ENCODE measurements around the gene UGT1A5. TPM values are rescaled to one million over a fixed set of nuclear protein-coding genes. Genes with fewer than 3 reads are reported as not detected.

Gene UGT1A5
- total and polyA plus RNA-seq, 2 of the 8 experiments (the other 6 are each of a cell fraction or from before 2014, with no cell fraction given): not detected

GRCh38 chr2:233779722-233780121, 67.0 kb downstream of the UGT1A5 start:
- H3K14ac ChIP-seq (ENCODE audit: insufficient read length): no peak overlapping the region
- no peak overlapping the region for H2AFZ ChIP-seq (ENCODE audit: low read length)
- H2BK20ac ChIP-seq (ENCODE audit: low read length): no peak overlapping the region
- H3K56ac ChIP-seq (replicated peaks; ENCODE audit: insufficient read length, low read depth, low read length): no peak overlapping the region
- no peaks in the 10 kb centered on the region for H4K20me1 ChIP-seq (replicated peaks in 1 of 2; ENCODE audit: control insufficient read depth in 1 of 2, insufficient read depth in 2 of 2, low read length in 2 of 2)
- no peak for DNase-seq (ENCODE audit: low read depth in 1 of 2, low spot score in 2 of 2)
- H3K27me3 ChIP-seq (replicated peaks in 1 of 4; ENCODE audit: control insufficient read depth in 3 of 4, extremely low read depth in 1 of 4, insufficient read depth in 3 of 4, low read length in 3 of 4): no peaks in the 10 kb centered on the region
- no peak overlapping the region for H3K23ac ChIP-seq (ENCODE audit: insufficient read length)
- H4K91ac ChIP-seq (replicated peaks; ENCODE audit: insufficient read length, low read length): no peak overlapping the region
- H4K8ac ChIP-seq (ENCODE audit: extremely low read depth, insufficient read depth, low read length): no peak overlapping the region
- ChIA-PET POLR2A (ENCODE audit: partially characterized antibody) (no interaction called here), CTCF (ENCODE audit: partially characterized antibody) (interaction anchor here (0.7 kb wide), 1 partner anchor 43 kb away, joined by 3 read pairs; no protein-coding TSS in a partner anchor)
- no peak overlapping the region for H3K4me3 ChIP-seq (ENCODE audit: extremely low read depth in 1 of 4, insufficient read depth in 2 of 4, low read depth in 3 of 4, low read length in 4 of 4)
- no peak for FAIRE-seq
- no peak overlapping the region for H3K4ac ChIP-seq (replicated peaks; ENCODE audit: insufficient read length, low read depth, low read length)
- no peak overlapping the region for H2BK15ac ChIP-seq (ENCODE audit: low read length)
- peaks cover 9 to 13% of the 10 kb centered on the region in 2 experiments; a peak in 3 of 4 replicates for H3K9me3 ChIP-seq (ENCODE audit: insufficient read depth in 2 of 2, low read depth in 1 of 2, low read length in 1 of 2)
- no peaks in the 10 kb centered on the region for H3K79me1 ChIP-seq (ENCODE audit: low read depth, low read length)
- no peak overlapping the region for H3K4me2 ChIP-seq (ENCODE audit: insufficient read depth in 1 of 2, low read depth in 2 of 2, low read length in 2 of 2)
- no peak overlapping the region for H2BK5ac ChIP-seq (ENCODE audit: low read depth, low read length)
- H4K5ac ChIP-seq (ENCODE audit: insufficient read length, low read depth, low read length): no peak overlapping the region
- no peak overlapping the region for H3K27ac ChIP-seq (ENCODE audit: low read depth, low read length)
- H2AK5ac ChIP-seq (ENCODE audit: low read depth, low read length): no peak overlapping the region
- no peaks in the 10 kb centered on the region for H3K4me1 ChIP-seq (replicated peaks in 1 of 4; ENCODE audit: control insufficient read depth in 3 of 4, insufficient read depth in 4 of 4, low read length in 3 of 4)
- H3K18ac ChIP-seq (ENCODE audit: extremely low read depth, low read length): no peak overlapping the region
- H3K23me2 ChIP-seq (ENCODE audit: low read depth, low read length): no peaks in the 10 kb centered on the region; the same call in 1 of the 2 replicates
- no peak overlapping the region for H2BK12ac ChIP-seq (ENCODE audit: low read depth, low read length)
- 96% methylated on average over 4 of the region's 4 CpGs; no CpG with 5 or more reads in 1 of the 2 experiments for WGBS, 2 experiments (ENCODE audit: extremely low coverage in 1 of 2, insufficient coverage in 1 of 2, insufficient read length in 1 of 2, insufficient replicate concordance in 2 of 2, low coverage in 1 of 2, low lambda C conversion rate in 2 of 2, missing lambda C conversion rate in 1 of 2)
- H3K9ac ChIP-seq (replicated peaks in 1 of 4; ENCODE audit: extremely low read depth in 1 of 4, low read depth in 3 of 4, low read length in 3 of 4): no peak overlapping the region
- H2BK120ac ChIP-seq (replicated peaks; ENCODE audit: low read depth, low read length): no peak overlapping the region
- H3K79me2 ChIP-seq (ENCODE audit: control insufficient read depth in 1 of 2, insufficient read depth in 2 of 2, low read length in 2 of 2): no peaks in the 10 kb centered on the region
- no peaks in the 10 kb centered on the region for H3K36me3 ChIP-seq (ENCODE audit: control insufficient read depth in 2 of 4, insufficient read depth in 4 of 4, low read length in 3 of 4)
- TF ChIP-seq POLR2AphosphoS5 (IDR thresholded peaks at IDR 0.05; ENCODE audit: low read depth, low read length) (no peak), FOSL1 (IDR thresholded peaks at IDR 0.05; ENCODE audit: insufficient read depth, low read depth, low read length) (no peak), EZH2 (IDR thresholded peaks at IDR 0.05; ENCODE audit: low read depth, low read length, severe bottlenecking) (no peak), POU5F1 (IDR thresholded peaks at IDR 0.05; ENCODE audit: low read depth, low read length) (no peak), CHD2 (IDR thresholded peaks at IDR 0.05; ENCODE audit: low read length) (no peak), RBBP5 (IDR thresholded peaks at IDR 0.05; ENCODE audit: borderline replicate concordance, low read depth, low read length) (no peak)

Data from H1 (cell line).